GM12892 (cell line): ENCODE measurements around the gene HMCN2.
"Not testable (repeated sequence)": the region's sequence is repeated elsewhere in the genome, so short reads cannot be mapped to it uniquely, and the experiment has no call there.

ENCODE experiments used
- DNase-seq: peaks from one replicate; pipeline ENCODE4 v3.0.0; 2011; ENCODE audit not compliant: insufficient read length
- FAIRE-seq: peaks from 2 replicates; lab custom pipeline; 2011; peaks lifted over from hg19 to GRCh38; lab: Jason Lieb, UNC
- POLR2A ChIP-seq: IDR thresholded peaks from 2 replicates; pipeline ENCODE4 v1.6.1; 2011; ENCODE audit warnings: low read depth, low read length, control low read depth
- POLR2AphosphoS5 ChIP-seq: IDR thresholded peaks from 2 replicates; pipeline ENCODE4 v1.6.1; 2011; ENCODE audit warnings: low read depth, low read length, control low read depth
- TAF1 ChIP-seq: IDR thresholded peaks from 2 replicates; pipeline ENCODE4 v1.6.1; 2011; ENCODE audit warnings: low read depth, mild to moderate bottlenecking, control low read depth, low read length, borderline replicate concordance

Gene HMCN2

GRCh38 chr9:130256644-130257043, 8.9 kb upstream of the HMCN2 start:
- DNase-seq, result no peak
- no peak for FAIRE-seq
- TF ChIP-seq POLR2AphosphoS5, result no peak
- TF ChIP-seq POLR2A, result no peak
- TF ChIP-seq TAF1, result no peak

DNA sequence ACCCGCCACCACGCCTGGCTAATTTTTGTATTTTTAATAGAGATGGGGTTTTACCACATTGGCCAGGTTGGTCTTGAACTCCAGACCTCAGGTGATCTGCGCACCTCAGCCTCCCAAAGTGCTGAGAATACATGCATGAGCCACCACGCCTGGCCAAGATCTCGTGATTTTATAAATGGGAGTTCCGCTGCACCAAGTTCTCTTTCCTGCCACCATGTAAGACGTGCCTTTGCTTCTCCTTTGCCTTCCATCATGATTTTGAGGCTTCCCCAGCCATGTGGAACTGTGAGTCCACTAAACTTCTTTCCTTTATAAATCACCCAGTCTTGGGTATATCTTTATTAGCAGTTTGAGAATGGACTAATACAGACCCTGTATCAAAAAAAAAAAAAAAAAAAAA, 7.4 kb upstream of the HMCN2 start:
- DNase-seq, FAIRE-seq: not testable (repeated sequence)

- FAIRE-seq, result peak; percentile 21
- TF ChIP-seq POLR2A (no peak), POLR2AphosphoS5 (no peak), TAF1 (no peak)
- no peak for DNase-seq
Measured at GRCh38 chr9:130259044-130259443, 6.5 kb upstream of the HMCN2 start.

- FAIRE-seq, result no peak
- TF ChIP-seq POLR2AphosphoS5 (no peak), POLR2A (no peak), TAF1 (no peak)
- no peak for DNase-seq
Measured at GRCh38 chr9:130260816-130261765, 4.5 kb upstream of the HMCN2 start.

DNA sequence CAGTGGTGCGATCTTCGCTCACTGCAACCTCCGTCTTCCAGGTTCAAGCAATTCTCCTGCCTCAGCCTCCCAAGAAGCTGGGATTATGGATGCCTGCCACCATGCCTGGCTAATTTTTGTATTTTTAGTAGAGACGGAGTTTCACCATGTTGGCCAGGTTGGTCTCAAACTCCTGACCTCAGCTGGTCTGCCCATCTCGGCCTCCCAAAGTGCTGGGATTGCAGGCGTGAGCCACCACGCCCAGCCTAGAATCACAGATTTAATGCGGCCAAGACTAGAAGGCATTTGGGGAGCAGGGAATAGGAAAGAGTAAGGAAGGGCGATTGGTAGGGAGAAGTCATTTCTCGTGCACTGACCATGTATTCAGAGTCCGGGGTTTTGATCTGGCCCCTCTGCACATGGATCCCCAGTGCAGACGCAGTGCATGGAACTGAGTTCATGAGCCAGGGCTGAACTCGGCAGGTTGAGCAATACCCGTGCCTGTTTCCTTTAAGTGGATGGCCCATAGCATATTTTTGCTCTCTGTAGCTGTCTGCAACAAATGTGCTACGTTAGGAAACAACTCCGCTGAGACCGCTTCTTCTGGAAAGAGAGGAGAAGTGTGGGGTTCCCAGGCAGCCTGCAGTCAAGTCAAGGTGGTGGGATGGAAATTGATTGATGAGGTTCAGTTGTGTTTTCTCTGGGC, 3.4 kb upstream of the HMCN2 start:
- no peak for DNase-seq
- no peak for FAIRE-seq
- TF ChIP-seq POLR2AphosphoS5 (no peak), TAF1 (no peak), POLR2A (no peak)

DNA sequence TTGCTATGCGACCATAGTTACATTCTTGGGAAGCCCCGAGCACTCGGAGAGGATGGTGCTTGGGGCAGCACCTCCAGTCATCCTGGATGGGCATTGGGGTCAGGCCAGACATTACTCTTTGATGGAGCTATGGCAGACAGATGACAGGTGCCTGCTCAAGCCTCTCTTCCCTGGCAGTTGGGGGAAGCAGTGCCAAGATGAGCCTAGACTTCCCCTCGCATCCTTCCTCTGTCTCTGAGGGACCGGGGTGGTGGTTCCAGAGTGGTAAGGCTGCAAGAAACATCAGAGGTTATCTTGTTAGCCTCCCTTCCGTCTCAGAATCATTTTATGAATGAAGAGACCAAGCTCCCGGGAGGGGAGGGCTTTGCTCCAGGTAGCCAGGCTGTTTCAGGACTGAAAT, 2.8 kb upstream of the HMCN2 start:
- FAIRE-seq, result no peak
- no peak for DNase-seq
- no peak for TF ChIP-seq POLR2A
- no peak for TF ChIP-seq POLR2AphosphoS5

DNA sequence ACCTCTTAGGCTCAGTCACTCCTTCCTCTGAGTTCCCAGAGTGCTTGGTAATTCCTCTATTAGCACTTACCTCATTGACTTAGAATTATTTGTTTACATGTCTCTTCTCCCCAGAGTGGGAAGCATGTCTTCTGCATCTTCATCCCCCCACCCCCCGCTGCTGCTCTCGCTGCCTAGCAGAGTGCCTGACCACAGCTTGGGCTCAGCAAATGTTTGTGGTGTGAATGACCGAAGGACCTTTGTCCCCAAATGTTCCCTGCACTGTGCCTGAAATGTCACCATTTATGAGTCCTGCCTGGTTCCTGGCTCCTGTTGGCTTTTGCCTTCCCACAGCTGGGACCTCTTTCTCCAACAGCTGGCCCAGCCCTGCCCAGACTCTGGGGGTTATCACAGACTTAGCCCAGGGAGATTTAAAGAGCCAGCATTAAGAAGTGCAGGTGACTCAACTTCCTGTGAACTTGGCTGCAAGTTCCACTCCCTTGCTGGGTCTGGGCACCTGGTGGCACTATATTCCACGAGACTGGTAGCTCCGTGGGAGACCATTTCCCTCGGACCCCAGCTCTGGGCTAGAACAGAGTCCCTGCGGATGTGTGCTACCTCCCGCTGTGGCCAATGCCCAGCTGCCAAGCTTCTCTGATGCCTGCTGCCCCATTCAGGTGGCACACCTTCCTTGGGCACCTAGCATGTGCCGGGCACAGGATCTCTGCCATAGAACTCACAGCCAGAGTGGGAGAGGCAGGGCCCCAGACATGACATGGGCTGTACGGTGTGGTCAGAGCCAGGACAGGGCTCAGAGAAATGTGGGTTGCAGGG, 1.8 kb upstream of the HMCN2 start:
- DNase-seq (no peak), FAIRE-seq (no peak)
- no peak for TF ChIP-seq TAF1
- no peak for TF ChIP-seq POLR2A
- no peak for TF ChIP-seq POLR2AphosphoS5

GRCh38 chr9:130264414-130265350, 878 bp upstream of the HMCN2 start:
- DNase-seq (no peak), FAIRE-seq (no peak)
- TF ChIP-seq POLR2A (no peak), POLR2AphosphoS5 (no peak), TAF1 (no peak)

DNA sequence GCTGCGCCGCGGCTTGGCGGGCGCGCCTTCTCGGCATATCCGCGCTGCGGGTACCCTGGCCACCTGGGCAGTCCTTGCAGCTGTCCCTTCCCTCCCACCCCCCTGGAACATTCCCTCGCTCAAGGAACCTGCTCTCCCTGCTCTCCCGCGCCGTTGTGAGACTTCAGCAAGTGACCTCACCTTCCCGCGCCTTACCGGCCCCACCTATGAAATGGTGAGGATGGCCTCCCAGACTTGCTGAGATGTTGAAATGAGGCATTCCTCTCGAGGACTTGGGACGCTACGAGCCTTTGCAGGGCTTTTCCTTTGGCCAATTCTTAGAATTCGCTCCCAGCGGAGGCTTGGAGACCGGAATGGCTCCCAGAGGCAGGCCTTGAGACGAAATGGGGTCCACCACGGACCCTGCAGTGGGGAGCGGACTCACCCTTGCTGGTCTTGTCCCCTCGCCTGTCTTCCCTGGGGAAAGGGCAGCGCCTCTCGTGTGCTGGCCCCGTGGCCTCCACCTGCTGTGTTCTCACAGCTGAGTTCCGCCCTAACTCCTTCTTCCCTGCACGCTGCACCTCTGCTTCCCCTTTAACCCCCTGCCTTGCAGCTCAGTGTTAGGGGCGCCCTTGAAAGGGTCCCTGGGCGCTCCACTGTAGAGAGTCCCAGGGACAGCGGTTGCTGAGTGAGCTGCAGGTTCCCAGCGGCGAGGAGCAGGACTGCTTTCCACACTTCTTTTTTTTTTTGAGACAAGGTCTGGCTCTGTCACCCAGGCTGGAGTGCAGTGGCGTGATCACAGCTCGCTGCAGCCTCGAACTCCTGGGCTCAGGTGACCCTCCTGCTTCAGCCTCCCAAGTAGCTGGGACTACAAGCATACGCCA, 907 bp downstream of the HMCN2 start:
- FAIRE-seq, result no peak
- TF ChIP-seq POLR2A, result no peak
- no peak for TF ChIP-seq TAF1
- TF ChIP-seq POLR2AphosphoS5, result no peak
- DNase-seq, result no peak

DNA sequence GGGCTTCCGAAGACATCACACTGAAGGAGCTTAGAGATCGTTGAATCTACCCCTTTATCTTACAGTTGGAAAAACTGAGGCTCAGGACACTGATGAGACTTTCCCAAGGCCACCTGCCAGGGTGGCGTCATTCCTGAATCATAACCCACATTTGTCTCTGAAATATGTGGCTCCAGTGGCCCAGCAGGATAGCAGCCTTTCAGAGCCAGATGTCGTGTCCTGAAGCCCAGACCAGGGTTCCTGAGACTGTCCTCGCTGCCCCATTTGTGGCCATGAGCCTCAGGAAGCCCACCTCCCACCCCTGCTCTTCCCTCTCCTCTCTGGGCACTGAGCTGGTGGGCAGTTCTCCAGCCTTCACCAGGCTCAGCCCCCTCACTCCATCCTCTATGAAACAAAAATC, 2.4 kb downstream of the HMCN2 start:
- DNase-seq (no peak), FAIRE-seq (no peak)
- no peak for TF ChIP-seq TAF1
- no peak for TF ChIP-seq POLR2A
- no peak for TF ChIP-seq POLR2AphosphoS5
